Activated CD4-positive, alpha-beta T cell treated with anti-CD3 and anti-CD28 coated beads, Interleukin-2, amount 50 U/mL, for 4 hours (primary cell): ENCODE measurements around the gene TCL1B.
"Not testable (repeated sequence)": the region's sequence is repeated elsewhere in the genome, so short reads cannot be mapped to it uniquely, and the experiment has no call there.

Experiments
- DNase-seq, 2 experiments: peaks; one replicate each; pipeline ENCODE4 v3.0.0-alpha.2; 2020

The TCL1B gene

DNA sequence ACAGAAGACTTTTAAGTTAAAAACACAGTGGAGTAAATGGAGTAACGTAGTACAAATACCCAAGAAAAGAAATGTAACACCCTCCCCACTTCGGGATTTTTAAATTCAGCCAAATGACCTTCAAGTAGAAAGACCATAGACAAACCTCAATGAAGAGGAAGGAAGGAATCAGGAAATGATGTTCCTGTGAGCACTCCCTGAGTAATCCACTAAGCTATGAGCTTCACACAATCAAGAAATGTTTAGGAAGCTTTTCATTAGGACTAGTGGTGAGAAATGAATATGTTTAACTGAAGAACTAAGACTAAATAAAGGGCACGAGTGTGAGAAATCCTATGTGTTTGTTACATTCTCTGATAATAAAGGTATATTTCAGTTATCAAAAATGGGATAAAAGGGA is 17.6 kb downstream of the TCL1B start:
- DNase-seq: no peak

DNA sequence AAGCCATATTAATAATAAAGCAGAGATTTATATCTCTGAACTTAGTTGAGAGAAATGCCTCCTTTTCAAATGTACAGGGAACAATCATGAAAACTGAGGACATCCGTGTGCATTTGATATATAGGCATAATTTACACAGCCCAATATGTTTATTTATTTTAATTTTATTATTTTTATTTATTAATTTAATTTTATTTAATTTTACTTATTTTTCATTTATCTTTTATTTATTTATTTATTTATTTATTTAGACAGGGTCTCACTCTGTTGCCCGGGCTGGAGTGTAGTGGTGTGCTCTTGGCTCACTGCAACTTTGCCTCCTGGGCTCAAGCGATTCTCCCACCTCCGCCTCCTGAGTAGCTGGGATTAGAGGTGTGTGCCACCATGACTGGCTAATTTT is 19.3 kb downstream of the TCL1B start:
- no peak for DNase-seq

DNA sequence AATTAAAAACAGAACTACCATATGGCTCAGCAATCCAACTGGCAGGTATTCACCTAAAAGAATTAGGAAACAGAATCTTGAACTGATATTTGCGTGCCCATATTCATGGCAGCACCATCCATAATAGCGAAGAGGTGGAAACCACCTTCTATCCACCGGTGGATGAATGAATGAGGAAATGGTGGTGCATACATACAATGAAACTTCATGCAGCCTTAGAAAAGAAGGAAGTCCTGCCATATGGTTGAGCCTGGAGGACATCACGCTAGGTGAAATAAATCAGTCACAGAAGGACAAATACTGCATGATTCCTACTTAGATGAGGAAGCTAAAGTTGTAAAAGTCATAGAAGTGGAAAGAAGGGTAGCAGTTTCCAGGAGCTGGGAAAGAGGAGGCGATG is 21.1 kb downstream of the TCL1B start:
- DNase-seq: no peak

DNA sequence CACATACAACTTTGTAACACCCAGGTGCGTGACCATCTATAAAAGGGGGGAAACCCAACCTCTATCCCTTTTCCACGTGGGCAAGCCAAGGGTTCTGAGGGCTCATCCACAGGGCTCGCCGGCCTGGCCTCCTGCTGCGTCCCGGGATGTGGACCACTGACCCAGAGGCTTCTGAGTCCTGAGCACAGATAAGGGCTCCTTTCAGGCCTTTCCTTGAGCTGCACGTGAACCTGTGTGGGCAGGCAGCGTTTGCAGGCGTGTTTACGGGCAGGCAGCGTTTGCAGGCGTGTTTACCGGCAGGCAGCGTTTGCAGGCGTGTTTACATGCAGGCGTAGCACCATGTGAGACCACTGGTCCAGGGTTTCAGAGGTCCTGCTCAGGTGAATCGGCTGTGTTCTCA is 23.9 kb downstream of the TCL1B start:
- DNase-seq: no peak

DNA sequence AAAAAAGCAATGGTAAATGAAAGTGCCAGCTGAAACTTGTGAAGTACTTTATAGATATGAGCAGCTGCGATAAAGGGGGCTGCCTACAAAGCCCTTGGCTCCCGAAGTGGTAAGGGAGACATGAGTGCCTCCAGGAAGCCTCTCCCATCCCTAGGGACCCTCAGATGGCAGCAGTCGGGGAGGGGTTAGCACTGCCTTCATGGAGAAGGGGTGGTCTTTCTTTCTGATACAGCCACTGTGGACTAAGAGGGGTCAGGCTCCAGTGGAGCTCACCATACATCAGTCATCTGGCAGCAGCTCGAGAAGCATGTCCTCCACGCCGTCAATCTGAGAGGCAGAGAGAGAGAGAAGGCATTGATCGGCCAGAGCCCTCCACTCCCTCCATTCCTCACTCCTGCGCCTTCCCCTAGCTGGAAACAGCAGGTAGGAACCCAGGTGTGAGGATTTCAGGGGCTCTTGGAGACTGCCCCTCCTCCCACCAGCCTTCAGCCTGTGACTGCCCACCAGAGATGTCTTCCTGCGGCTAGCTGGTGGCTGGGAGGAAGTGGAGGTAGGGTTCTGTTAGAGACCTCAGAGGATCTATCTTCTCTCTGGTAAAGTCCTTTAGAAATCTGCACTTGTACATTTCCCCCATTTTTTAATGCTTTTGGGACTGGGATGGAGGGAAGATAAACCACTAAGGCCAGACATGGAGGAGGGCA is 25.4 kb downstream of the TCL1B start:
- DNase-seq: no peak

DNA sequence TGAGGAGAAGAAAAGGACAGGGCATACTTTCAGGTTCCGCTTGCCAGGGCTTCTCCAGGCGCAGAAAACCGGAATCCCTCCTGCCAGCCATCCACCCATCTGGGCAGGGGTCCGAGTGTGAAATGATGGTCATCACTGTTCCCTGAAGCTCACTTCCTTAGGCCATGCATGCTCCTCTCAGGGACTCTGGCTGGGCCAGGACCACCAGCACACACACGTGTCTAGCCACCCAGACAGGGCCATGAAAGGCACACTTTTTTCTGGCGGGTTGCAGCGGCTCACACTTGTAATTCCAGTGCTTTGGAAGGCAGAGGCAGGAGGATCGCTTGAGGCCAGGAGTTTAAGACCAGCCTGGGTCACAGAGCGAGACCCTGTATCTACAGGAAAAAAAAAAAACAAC is 26.2 kb downstream of the TCL1B start:
- DNase-seq: no peak

DNA sequence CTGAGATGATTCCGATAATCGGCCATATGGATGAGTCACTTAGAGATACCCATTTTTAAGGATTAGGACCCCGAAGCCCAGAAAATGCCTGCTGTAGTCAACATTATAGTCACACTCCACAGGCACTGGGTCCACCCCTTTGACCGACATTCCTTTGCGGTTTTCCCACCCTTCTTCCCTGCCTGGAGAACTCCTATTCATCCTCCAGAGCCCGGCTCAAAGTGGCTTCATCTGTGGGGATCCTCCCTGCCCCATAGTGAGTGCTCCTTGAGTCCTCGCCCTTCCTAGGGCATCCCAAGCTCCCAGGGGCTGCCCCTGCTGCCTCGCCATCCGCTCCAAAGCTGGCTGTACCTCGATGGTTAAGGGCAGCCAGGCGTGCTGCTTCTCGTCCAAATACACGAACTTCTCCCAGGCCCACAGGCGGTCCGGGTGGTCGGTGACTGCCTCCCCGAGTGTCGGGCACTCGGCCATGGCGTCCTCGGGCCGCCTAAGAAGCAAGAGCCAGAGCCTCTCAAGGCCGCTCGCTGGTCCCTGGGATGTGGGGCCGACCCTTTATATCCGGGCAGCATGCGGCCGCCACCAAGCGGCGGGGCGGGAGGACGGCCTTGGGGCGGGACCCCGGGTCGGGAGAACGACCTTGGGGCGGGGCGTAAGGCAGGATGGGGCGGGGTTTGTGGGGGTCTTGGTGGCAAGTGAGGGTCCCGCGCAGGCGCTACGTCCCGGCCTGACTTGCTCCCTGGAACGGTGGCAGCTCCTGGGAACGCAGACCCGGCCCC is 27.6 kb downstream of the TCL1B start, which contains the start of gene TCL1A:
TSS of gene TCL1A (minus strand) at position 530 of the 776 bp plus-strand sequence. CDS start at position 471, 59 bp downstream.
- no peak for DNase-seq

DNA sequence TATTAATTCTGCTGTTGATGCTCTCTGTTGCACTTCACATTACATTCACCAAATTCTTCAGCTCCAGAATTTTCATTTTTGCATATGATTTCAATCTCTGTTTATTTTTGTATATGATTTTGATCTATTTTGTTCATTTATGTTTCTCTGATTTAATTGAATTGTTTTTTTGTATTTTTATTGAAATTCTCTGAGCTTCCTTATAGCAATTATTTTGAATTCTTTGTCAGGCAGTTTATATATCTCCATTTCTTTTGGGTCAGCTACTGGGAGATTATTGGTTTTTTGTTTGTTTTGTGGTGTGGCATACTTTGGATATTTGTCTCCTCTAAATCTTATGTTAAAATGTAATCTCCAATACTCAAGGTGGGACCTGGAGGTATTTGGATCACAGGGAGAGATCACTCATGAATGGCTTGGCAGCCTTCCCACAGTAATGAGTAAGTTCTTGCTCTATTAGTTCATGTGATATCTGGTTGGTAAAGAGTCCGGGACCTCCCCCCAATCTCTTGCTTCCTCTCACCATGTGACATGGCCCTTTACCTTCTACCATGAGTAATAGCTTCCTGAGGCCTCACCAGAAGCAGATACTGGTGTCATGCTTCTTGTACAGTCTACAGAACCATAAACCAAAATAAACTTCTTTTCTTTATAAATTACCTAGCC is 36.4 kb downstream of the TCL1B start:
- no peak for DNase-seq

DNA sequence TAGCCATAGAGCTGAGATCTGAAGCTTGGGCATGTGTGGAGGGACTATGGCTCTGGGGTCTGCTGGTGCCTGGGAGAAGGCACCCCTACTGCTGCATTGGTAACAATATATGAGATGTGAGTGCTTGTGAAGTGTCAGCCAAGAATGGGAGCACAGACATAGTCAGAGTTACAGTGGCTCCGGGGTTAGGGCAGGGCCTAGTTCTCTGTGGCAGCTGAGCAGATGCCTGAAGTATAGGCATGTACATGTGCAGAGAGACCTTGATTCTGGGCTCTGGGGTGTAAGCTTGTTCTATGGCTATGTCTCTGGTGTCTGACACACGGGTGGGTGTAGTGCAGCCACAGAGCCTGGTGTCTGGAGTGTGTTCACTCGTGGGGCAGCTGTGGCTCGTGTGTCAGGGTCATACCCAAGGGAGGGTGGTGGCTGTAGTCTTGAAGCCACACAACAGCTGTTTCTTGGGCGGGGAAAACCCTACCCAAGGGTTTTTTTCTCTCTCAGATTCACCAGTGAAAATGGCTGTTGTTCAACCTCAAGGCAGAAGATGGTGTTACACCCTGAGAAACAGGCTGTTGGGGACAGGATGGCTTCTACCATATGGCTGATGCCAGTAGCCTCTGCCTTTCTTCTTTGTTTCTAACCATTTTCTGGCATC is 39.6 kb downstream of the TCL1B start:
- DNase-seq: no peak

DNA sequence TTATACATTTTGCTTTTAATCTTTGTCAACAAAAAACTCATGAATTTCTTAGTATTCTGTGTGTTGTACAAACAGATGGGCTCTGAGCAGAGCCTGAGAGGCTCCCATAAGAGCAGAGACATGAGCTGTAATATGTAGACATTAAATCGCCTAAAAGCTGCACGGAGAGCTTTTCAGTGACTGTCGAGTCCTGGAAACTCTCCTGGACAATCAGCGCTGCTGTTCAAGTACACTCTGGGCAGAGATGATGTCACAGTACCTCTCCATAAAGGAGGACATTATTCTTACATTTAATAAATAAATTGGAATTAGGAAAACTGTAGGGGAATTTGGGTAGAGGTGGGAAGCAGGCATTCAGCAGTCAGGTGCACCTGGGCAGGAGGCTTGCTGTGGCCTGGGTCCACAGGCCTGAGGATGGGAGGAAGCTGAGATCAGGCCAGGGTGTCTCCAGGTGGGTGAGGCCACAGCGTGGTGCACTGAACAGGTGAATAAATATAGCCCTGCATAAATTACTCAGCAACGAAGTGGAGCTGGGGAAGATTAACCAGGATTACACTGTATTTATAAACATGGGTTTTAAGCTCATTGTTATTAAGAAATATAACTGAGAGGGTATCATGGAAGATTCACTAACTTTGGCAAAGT is 41.0 kb downstream of the TCL1B start:
- no peak for DNase-seq

DNA sequence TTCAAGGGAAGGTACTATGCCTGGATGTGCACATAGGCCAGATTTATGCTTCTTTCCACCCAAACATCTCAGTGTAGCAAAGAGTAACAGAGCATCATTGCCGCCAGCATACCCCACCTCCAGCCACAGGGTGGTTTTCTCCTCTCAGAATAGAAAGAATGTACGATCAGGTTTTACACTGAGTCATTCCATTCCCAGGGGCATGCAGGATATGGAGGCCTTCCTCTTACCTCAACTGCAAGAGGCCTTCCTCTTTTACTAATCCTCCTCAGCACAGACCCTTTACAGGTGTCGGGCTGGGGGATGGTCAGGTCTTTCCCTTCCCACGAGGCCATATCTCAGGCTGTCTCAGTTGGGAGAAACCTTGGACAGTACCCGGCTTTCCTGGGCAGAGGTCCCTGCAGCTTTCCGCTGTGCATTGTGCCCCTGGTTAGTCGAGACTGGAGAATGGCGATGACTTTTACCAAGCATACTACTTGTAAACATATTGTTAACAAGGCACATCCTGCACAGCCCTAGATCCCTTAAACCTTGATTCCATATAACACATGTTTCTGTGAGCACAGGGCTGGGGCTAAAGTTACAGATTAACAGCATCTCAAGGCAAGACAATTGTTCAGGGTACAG is 43.3 kb downstream of the TCL1B start:
- not testable (repeated sequence) for DNase-seq

DNA sequence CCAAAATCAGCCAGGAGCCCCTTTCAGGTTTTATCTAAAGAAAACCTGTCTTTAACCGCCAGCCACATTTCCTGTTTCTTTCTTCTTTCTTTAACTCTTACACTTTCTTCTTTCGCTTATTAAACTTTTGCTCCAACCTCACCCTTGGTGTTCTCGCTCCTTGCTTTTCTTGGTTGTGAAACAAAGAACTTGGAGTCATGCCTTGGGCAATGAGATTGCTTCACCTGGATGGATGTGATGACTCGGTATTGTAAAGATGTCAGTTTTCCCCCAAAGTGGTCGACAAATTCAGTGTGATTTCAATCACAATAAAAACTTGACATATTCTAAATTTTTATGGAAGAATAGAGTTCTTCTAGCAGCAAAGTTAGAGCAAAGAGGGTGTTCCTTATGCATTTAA is 43.9 kb downstream of the TCL1B start:
- DNase-seq: no peak

DNA sequence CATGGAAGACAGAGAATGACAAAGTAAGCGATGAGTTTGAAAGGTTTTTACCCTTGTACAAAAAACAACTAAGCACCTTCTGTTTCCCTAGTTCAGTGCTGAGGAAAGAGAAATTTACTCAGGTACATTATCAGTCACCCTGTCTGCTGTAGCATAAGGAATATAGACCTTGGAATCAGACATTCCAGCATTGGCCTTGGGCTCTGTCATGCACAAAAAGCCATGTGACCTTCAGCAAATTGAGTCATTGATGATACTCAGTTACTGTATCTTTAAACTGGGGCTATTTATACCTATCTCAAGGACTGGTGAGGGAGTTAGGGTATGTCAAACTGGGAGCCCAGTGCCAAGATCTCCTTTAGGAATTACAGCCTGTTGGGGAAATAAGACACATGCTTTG is 47.0 kb downstream of the TCL1B start:
- no peak for DNase-seq

DNA sequence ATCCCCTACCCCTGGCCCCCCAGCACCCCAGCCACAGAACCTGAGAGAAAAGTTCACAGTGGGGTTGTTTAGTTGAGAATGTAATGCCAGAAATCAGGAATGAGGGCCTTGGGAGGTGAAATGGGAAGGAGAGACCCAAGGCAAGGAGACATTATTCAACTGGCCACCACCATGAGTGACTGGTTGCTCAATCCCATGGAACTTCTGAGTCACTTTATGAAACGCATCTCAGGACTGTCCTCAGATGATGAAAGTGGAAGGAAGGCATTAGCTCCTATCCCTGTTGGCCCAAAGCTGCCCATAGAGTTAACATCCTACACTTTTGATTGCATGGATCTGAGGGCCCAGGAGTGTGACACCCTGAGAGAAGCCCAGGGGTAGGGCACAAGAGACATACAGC is 53.1 kb downstream of the TCL1B start:
- DNase-seq: no peak

DNA sequence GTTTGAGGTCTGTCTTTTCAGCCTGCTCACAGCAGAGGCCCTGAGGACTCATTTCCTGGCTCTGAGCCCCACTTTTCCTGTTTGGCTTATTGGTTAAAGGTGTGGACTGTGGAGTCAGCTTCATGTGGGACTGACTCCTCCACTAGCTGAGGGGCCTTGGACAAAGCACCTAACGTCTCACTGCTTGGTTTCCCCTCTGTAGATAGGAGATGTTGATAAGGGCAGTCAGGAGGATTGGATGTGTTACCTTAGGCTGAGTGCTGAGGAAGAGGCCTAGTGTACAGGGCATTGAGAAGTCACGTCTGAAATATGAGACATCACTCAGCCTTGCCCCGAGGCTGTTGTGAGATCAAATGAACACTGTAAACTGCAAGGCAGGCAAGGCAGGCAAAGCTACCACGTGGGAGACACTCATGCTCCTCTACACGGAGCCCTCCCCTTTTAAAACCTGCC is 54.8 kb downstream of the TCL1B start:
- DNase-seq: no peak

DNA sequence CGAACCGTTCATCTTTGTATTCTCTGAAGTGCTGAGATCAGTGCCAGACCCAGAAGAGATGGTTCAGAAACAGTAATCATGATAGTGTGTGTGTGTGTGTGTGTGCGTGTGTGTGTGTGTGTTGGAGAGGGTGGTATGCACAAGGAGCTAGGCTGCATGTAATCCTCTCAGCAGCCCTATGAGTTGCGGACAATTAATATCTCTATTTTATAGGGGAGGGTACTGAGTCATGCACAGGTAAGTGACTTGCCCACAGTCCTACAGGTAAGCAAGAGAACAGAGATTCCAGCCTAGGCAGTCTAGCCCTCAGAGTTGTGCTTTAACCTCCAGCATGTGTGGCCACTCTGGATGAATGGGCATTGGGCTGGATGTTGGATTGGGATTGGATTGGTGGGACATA is 55.6 kb downstream of the TCL1B start:
- no peak for DNase-seq
